GM18499 (cell line): Measurements from ENCODE around the gene VTCN1.

Source experiments
- ATAC-seq: cut with Tn5 transposase; IDR thresholded peaks from one replicate; pipeline ENCODE4 v1.9.1; 2021; ENCODE audit warnings: moderate number of reproducible peaks; ENCODE audit not compliant: insufficient read depth, unreplicated experiment

The VTCN1 gene

DNA sequence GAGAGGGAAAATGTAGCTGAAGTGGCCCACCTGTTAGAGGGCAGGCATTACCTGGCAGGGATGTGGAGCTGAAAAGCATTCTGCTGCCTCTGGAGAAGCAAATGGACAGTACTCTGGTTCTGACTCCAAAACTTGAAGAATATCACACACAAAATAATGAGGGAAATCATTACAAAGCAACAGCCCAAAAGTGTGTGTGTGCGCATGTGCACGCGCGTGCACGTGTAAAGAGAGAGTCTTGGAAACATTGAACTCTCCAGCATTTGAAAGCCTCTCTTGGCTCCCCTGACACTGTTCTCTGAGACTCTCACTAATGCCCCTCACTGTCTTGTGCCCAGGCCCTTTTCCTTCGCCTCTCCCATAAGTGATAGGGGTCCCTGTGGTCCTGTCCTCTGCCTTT, 2.3 kb upstream of the VTCN1 start:
- ATAC-seq: no peak

DNA sequence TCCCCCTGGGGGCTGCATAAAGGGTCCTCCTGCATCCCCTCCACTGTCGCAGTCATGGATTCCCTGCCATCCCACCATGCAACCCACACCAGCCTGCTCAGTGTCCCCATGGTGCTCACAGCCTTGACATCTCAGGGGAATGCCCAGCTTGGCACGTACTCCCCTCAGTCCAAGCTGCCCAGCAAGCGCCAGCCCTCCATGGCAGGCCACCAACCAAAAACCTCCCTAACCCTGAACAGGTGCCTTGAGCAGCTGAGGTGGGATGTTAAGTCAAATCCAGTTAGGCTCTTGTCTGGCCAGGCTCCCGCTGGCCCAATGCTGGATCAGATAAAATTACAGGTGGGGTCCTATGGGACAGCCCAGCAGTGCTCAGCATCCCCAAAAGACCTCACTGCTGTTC, 341 bp downstream of the VTCN1 start:
- ATAC-seq: no peak

DNA sequence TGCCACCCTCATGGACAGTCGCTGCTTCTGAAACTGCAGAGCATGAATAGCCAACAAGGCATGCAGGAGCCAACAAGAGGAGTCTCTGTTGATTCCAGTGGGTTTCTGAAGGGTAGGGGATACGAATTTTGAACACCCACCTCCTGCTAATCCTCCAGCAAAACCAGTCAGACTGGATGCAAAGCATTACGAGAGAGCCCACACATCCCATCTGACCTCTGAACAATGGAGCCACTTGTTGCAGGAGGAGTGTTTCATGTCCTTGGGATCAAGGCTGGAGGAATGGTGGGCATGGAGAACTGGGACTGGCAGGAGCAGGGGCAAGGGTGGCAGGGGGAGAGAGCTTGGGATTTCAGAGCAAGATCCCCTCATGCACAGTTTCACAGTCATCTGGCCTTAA, 1.6 kb downstream of the VTCN1 start:
- ATAC-seq: no peak

DNA sequence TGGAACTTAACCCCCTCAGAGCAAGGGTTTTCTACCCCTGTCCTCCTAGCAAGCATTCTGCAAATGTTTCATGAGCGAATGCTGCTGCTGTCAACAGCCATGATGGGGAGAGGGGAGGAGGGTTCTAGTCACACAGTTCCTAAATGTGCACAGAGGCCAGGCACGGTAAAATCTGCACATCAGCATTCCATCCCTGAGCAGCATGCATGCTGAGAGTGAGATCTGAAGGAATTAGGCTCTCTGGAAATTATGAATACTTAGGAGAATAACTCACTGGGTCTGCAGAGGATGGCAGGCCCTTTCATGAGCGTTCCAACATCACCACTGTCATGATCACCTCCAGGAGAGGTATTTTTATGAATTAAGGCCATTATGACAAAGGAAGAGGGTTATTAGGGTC, 2.1 kb downstream of the VTCN1 start:
- ATAC-seq: no peak

DNA sequence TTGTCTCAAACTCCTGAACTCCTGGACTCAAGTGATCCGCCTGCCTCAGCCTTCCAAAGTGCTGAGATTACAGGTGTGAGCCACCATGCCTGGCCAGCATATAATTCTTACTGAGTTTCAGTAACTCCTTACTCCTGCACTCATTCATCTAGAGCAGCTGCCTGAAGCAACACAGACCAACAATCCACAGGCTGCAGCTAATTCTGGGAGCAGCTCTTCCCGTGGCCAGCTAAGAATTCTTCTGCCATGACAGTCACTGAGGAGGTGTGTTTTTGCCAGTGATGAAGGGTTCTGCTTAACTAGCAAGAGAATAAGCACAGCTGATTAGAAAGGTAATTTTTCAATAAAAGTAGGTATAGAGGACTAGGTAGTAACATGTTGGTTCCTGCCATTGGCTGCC, 5.4 kb downstream of the VTCN1 start:
- ATAC-seq: no peak

DNA sequence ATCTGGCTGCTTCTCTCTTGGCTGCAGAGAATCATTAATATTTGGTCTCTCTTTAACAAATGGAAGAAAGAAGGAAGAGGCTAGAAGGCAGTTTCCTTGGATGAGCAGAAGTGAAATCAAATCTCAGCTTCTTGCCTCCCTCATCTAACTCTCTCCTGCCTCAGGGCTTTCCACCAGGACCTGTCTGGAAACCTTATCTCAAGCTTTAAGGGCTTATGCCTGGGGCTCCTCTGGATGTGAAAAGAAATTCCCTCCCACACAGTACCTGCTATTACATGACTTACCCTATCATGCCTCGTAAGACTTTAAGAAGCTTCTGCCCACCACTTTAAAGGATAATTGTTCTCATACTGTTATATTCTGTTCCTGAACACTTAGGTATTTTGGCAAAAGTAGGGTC, 8.9 kb downstream of the VTCN1 start:
- no peak for ATAC-seq

DNA sequence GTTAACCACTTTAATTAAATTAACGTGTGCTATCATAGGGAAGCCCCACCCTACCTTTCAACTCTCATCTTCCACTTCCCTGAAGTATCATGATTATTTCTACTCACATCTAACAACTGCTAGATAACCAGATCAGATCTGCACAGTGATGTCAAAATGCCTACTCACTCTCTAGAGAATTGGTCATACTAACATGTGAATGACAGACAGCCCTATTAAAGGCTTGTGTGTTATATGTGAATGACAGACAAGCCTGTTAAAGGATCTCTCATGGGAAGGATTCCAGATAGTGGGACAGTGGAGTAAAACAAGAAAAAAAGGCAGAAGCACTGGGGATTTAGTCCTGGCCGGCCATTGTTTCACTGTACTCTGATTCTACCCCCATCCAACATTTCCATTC, 12.6 kb downstream of the VTCN1 start:
- ATAC-seq: no peak

DNA sequence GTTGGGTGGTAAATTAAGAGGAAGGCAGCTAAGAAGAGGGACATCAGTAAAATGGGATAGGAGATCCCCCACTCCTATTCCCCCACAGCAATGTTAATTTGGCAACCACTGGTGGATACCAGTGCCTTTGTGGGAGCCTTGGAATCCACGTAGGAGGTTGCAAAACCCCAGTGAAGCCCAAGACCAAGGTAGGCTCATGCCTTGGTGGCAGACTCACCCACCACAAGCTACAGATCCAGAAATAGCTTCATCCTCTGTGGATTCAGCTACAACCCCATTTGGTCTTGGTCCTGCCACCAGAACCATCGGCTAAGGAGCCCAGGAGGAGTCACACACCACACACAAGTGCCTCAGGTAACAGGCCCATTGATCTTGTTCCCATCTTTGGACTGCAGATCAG, 21.0 kb downstream of the VTCN1 start:
- no peak for ATAC-seq

DNA sequence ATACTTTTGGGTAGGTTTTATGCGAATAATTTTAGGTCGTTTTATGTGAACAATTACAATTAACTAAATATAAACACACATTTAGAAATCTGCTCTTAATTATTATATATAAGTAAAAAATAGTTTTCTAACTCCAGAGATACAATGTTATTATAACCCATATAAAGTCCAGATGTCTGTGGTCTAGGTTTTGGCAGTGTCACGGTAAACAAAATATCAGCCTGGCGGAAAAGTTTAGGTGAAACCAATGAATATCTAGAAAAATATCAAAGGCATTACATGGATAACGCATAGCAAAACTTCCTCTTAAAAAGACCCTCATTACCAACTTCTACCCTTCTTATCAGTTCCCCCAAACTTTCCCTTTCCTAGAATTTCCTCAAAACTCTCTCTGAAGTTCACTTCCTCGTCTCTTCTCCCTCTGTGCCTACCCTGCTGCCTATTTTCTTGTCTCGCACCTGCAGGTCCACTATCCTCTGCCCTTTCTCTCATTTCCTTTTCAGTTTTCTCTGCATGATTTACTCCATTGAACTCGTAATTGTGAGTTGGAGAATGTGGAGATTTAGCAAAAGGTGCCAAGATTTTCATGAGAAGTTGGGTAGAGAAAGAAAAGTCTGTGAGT, 21.8 kb downstream of the VTCN1 start:
- no peak for ATAC-seq

DNA sequence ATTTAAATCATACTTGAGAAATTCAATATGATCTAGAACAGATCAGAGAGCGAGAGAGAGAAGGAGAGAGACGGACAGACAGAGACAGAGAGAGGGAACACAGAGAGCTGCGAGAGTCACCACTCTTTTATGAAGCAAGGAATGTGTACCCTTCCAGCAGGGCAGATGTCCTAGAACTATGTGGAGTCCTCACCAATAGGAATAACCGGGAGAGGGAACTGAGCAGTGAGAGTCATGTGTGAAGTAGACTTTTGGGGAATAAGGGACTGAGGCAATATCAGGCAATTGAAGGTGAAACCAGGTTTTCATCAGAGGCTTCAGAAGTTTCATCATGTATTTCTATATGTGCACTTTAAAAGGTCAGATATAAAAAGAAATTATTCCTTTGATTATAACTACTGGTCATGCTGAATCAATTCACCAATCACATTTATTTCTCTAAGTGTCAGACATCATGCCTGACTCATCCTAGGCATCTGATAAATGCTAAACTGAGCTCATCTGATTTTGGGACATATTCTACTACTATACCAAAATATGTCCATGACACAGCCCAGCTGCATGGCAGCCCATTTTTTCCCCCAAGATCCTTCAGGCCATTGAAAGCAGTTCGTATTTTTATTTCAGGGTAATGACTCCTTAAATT, 22.4 kb downstream of the VTCN1 start:
- no peak for ATAC-seq

DNA sequence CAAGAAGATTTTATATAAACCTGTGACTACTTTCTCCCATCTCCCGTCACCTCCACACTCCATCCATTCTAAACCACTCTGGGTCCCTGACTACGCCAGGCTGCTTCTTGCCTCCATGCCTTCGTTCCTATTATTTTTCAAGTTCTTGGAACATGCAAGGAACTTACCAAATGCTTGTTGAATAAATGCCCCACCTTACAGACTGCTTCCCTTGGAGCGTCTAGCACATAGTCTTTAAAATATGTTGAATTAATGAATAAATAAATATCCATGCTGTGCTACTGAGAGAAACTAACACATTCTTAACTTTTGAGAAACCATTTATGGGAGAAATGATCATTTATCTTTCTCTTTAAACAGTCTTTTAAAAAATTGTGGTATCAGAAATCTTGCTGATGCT, 27.6 kb downstream of the VTCN1 start:
- no peak for ATAC-seq

DNA sequence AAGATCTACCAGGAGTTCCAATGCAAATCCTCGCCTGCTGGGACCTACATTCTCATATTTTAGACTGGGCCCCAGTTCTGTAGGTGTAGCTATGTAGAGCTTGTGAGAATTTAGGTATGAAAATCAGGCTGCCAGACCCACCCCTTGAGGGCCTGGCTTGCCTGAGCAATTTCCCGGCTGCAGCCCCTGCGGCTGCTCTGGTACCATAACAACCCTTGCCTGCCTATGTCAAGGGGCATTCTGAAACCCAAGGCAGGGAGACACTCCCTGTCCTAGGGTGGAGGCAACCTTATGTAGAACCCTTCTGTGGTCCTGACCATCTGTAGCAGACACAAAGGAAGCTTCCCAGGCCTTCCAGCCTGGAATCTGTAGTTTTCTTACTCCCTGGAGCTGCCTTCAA, 28.4 kb downstream of the VTCN1 start:
- no peak for ATAC-seq

DNA sequence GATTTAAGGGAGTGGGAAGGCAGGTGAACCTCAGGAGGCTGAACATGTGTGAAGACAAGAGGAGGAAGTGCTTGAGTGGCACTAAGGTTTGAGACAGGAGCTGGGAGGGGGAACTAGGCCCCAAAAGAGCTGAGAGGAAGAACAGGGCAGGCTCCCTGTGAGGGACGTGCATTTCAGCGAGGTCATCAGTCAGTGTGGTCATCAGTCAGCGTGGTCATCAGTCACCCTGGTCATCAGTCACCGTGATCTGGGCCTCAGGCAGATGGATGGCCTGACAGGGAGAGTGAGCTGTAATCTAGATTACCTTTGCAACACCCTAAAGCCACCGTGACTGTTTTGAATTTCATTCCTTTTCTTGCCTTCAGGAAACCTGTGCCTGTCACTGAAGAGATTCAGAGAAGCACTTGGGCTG, 29.1 kb downstream of the VTCN1 start:
- ATAC-seq: no peak

DNA sequence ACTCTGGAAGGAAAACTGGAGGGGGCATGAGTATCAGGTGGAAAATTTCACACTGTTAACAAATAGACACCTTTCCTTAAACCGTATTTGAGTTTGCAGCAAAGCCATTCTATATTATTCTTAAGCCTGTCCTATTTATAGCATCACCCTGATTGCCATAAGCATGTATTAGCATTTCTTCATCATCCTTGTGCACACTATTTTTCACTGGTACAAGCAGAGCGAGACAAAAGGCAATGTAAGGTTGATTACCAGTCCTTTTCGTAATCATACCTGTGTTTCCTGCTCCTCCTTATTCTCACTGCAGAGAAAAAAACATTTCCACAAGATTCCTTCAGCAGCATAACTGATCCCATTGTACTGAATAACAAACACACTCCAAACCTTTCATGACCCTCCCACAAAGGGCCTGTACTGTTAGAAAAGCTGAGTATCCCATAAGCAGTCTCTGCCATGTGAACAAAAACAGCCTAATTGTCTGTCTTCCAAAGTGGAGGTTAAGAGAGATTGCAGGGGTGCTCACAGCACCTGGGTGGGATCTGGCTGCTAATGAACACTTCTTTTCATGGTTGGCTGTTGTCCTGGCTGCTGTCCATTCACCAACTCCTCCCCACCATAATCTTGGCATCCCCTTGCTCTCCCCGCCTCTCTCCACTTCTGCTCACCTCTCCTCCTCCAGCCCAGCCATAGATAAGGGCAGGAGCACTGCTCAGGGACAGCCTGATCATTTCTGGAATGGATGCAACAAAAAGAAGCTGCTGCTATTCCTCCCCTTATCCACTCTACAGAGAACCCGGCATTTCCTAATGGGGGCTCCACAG, 30.4 kb downstream of the VTCN1 start:
- no peak for ATAC-seq

DNA sequence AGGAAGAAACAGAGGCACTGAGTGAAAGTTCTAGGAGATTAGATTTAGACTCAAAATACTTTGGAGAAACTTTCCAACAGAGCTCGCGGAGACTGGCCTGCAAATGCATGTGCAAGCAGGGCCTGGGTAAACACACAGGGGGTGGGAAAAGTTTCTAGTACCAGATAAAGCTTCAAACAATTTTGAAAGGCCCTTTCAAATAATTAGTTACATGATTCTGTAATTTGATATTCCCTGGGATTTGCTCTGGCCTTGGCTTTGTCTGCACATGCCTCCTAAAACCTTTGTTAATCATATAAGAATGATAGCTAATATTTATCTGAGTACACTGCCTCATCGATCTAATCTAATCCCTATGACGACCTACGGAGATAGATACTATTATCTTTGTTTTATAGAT, 31.3 kb downstream of the VTCN1 start:
- ATAC-seq: no peak

DNA sequence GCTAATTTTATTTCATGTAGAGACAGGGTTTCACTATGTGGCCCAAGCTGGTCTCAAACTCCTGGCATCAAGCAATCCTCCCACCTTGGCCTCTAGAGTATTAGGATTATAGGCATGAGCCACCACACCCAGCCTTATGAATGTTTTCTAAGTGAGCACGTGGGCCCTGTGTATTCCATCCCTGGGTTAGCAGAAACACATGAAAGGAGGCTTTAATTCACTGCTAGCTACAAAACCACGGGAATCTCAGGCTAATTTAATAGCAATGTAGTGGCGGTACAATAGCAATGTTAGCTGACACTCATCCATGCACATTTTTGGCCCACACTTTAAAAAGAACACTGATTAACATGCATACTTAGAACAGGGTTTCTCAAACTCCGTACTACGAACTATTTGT, 32.0 kb downstream of the VTCN1 start:
- ATAC-seq: no peak

DNA sequence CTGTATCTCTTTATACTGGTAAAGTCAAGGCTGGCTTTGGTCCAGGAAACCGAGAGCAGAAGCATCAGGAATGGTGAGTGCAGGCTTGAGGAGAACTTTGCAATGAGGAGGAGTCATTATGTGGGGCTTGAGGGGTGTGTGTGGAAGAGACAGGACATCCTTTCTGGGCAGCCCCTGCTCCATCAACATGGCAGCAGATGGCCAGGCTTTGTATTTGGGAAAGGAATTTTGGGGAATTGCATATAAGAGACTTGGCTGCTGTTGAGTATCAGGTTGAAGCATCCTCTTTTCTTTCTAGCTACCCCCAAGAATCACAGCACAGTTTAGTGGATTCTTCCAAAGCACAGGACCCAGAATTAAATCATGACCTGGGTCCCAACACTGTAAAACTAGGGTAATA, 33.4 kb downstream of the VTCN1 start:
- ATAC-seq: no peak

DNA sequence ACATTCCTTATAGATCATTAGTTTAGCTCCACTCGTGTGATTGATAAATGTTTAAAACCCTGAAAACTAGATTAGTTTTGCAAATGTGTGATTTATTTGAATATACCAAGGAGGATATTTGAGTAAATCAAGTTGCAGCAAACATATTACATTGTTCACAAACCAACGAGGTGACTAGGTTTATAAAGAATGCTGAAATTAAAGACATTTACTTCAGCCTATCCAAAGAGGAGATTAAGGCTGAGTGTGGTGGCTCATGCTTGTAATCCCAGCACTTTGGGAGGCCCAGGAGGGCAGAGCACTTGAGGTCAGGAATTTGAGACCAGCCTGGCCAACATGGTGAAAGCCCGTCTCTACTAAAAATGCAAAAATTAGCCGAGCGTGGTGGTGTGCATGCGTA, 34.1 kb downstream of the VTCN1 start:
- no peak for ATAC-seq

DNA sequence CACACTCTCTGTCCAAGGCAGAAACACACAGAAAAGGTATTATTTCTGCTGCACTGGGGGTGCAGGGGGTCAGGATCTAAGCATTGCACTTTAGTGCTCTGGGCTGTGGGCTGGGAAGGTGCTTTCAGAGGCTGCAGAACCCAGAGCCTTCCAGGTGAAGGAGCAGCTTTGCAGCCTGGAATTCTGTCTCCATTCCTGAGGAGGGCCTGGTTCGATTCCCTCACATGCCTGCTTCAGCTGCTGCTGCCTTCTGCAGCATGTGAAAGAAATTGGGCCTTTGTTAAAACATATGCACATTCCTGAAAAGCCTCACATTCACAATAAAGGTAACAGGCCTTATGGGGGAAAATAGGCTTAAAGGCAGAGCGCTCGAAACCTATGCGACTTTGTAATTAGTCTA, 35.9 kb downstream of the VTCN1 start:
- ATAC-seq: no peak

DNA sequence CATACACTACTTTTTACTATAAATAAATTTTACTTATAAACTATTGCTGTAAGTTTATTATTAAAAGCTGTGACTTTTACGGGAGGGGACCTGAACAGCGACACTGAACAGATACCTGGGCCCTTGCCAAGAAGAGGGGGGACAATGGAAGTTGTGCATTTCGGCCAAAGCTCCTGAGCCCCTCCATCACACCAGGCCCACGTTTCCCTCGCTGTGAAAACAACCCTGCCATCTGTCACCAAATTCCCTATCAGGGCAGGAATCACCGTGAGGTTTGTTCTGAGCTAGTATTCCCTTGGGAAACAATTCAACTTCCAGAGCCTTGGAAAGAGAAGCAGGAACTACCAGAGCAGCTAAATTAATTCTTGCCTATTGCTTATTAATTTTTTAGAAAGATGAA, 37.0 kb downstream of the VTCN1 start:
- ATAC-seq: no peak

DNA sequence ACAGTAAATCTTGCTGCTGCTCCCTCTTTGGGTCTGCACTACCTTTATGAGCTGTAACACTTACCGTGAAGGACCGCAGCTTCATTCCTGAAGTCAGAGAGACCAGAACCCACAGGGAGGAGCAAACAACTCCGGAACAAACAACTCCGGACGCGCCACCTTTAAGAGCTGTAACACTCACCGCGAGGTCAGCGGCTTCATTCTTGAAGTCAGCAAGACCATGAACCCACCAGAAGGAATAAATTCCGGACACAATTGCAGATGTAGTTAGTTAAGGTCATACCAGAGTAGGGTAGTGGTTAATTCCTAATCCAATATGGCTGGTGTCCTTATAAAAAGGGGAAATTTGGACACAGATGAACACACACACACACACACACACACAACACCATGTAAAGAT, 37.7 kb downstream of the VTCN1 start:
- ATAC-seq: no peak
